GM18520 (cell line): Measurements from ENCODE around the gene KRTAP10-2.

Experiments used
- ATAC-seq: cut with Tn5 transposase; IDR thresholded peaks from one replicate; pipeline ENCODE4 v1.9.1; 2021; ENCODE audit not compliant: unreplicated experiment

KRTAP10-2 gene

DNA sequence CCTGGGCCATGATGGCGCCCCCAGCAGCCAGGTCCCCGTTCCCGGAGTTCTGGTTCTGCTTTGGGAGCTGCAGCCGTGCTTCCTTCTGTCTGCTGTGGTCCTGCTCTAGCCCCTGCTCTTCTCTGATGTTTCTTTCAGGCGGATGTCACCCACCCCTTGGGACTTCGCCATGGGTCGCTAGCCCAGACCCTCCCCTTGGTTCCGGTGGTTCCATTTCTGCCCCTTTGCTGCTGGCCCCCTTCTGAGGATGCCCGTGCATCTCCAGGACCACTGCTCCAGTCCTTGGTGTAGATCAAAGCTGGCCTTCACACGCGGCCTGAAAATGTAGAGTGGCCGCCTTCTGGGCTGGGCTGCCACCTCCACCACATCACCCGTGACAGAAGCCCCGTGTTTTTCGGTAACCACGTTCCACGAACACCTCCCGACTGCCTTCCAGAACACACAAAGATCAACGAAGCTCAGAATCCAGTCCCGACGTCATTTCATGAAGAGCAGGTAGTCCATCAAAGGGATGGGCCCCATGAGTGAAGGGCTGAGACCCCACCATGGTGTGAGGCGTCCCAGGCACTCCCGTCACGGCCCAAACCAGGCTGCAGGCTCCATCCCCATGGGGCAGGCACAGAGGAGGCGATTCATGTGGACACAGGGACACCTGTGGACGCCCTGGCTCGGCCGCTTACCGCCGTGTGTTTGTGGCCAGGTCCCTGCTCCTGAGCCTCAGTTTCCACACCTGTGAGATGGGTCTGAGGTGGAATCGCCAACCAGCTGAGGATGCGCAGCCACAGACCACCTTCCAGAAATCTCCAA is 35.7 kb downstream of the KRTAP10-2 start:
- no peak for ATAC-seq

DNA sequence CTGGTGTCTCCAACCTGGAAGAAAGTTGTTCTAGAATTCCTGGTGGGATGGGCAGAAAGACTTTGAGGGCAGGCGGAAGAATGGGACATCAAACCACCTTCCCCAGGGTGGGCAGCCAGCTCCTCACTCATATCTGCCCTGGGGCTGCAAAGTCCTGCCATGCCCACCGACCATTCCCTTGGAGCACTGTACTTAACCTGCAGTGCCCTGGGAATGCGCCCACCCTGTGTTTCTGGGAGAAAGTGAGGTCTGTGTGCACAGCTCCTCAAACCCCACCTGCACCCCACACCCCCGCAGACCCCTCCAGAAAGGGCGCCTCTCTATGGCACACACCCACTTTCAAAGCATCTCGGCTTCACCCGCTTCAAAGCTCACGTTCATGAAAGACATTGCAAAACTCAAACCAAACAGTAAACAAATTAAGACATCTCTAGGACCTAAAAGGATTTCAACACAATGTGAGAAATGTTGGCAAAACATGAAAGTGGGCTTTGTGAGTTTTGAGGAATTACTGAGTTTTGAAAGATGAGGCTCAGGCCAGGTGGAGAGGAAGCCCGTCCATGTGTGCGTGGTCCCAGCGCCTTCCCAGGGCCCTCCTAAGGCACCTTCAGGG is 36.5 kb downstream of the KRTAP10-2 start:
- ATAC-seq, result no peak

DNA sequence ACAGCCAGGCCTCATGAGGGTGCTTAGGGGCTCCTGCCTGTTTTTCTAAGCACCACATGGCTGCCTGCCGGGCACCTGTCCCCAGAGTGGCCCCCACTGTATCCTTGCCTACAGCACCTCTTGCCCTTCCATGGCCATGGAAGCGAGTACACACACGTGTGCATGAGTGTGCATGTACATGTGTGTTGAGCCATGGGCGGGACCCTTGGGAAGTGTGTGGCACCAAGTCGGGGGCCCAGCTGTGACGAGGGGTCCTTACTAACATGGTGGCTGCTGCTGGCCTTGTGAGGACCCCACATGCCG is 37.1 kb downstream of the KRTAP10-2 start:
- no peak for ATAC-seq

DNA sequence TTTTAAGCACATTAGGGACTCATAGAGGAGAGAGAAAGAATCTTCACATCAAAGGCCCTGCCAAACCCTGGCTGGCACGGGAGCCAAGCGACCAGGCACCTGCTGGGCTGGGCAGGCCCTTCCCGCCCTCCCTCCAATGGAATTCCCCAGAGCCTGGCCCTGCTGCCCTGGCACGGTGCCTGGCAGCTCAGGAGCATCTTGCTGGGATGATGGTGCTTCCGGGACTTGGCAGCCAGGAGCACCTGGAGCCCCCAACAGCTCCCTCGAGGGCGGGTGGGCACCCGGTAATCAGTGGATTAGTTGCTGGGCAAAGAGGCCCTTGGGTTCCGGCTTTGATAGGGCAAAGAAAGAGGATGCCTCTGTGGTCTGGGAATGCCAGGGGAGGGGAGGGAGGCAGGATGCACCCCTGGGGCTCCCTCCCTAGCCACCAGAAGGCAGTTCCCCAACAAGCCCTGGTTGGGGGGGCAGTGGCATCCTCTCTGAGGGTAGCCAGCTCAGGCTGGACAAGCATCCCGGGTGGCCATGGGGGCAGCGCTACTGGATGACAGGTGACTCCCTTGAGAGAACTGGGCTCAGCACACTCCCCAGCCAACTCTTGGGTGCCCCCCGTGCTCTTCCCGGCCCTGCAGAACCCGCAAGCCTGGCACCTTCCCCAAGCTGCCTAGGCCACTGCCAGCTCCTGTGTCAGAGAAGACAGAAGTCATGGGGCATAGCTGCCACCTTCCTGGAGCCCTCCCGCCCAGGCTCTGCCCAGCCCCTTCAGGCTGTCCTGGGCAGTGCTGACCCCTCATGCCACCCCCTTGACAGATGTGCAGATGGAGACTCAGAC is 37.7 kb downstream of the KRTAP10-2 start:
- ATAC-seq, result no peak

DNA sequence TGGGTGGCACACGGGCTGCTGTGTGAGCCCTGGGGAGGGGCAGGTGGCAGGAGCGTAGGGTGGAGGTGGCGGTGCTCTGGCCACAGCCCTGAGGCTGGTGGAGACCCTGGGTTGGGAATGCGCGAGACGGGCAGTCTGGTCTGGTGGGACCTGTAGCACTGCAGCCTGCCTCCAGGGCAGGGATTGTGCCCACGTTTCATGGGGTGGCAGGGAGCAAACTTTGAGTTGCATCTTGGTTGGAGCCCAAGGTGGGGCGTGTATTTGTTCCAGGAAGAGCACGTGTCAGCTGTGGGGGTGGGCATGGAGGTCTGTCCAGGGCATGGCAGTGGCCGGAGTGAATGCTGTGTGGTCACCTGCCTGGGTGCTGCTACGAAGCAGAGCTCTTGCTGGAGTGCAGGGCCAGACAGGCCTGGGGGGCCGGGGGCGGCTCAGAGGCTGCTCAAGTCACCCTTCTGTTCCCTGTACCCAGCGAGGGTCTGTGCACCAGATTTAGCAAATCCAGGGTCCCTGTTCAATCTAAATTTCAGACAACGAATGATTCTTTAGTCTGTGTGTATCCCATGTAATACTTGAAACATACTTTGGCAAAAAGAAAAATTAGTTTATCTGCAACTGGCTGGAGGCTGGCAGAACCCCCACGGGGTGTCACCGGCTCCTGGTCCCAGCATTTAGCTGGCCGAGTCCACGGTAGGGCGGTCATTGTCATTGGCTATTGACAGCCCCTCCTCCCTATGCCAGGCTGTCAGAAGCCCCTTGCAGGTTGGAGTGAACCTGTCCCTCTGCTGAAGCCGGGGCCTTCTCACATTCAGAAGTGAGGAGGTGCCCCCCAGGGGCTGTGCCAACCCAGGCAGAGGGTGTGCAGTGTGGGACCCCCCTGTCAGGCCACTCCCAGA is 38.6 kb downstream of the KRTAP10-2 start:
- ATAC-seq, result no peak

DNA sequence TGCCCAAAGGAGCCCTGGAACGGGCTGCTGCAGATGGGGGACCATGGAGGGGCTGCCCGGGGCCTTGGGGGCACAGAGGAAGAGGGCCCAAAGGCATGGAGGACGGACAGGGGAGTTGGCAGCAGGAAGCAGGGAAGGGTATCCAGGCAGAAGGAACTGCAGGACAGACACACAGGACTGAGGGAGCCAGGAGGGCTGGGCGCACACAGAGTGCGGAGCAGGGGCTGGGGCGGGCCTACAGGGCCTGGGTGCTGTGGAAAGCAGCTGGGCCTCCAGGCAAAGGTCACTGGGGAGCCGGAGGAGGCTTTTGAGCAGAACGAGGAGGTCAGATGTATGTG is 39.4 kb downstream of the KRTAP10-2 start:
- ATAC-seq, result no peak

DNA sequence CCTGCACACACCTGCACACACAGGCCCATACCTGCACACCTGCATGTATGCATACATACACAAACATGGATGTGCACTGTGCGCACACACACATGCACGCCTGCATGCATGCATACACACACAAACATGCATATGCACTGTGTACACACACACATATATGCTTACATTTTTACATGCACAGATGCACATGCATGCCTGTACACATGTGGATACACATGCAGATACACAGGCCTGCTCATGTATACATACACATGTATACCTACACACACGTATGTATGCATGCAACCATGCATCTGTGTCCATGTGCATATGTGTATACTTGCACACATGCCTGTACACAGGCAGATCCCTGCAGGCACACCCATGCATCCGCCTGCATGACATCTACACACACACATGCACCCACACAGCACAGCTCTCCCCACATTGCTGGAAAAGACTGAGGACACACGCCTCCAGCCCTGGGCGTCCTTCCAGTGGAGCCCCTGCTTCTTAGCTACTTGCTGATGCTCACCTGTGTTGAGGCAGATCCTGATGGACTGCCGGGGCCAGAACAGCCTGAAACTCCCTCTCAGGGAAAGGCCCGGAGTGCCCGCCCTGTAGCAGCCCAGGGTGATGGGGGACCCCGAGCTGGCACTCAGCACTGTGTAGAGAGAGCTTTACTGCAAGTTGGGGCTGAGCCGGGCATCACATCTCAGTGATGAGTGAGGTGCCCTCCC is 39.9 kb downstream of the KRTAP10-2 start:
- no peak for ATAC-seq

DNA sequence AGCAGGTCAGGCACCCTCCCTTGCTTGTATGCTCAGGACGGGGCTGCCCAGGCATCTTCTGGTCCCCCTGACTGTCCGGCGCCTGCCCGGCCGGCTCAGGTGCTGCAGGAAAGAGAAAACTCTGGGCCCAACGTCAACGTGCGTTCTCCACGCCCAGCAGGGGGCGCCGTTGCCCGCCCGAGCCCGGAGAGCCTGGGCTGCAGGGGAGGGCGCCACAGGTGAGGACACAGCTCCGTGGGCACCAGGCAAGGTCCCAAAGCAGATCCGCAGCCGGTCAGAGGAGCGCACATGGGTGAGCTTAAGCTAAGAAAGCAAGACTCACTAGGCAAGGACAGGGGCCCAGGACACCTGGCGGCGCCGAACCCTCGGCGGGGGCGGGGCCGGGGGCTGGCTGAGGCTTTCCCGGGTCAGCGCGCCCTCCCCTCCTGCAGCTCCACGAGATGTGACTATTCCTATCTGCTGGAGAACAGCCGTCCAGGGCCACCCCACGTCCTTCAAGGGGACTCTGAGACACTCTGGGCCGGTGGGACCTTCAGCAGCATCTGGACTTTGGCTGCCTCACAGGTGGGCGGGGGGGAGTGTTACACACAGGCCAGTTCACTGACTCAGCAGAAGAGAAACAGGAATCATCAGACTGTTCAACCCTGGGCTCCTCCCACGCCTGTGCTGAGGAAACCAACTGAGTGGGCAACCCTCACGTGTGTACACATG is 40.6 kb downstream of the KRTAP10-2 start:
- ATAC-seq, result no peak

DNA sequence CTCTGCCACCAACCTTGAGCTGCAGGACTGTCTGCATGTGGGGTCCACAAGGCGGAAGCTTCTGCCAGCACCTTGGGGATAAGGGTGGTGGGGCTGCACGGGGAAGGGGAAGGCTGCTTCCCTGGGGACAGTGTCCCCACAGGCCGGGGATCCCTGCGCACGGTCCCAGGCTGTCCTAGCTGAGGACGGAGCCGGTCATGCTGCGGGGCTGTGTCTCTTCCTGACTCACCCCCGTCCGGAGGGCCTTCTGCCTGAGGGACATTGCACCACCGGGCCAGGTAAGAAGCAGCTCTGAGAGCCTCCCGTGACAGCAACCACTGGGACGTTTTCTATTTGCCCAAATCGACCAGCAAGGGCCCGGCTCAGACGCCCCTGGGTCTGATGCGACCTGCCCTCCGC is 41.2 kb downstream of the KRTAP10-2 start:
- no peak for ATAC-seq

DNA sequence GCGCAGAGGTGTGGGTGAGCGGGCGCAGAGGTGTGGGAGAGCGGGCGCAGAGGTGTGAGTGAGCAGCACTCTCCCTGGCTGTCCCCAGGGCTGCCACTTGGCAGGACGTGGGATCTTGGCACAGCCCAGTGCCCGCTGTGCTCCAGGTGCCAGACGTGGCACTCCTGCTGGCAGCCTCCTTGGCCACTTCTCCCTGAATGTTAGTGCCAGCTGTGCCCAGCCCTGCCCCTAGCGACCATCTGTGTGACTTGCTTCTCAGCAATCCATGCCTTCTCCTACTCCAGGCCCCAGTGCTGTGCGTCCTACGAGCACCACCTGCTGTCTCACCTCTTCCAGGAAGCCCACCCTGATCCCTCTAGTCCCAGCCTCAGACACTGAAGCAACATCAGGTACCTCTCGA is 41.8 kb downstream of the KRTAP10-2 start:
- no peak for ATAC-seq

DNA sequence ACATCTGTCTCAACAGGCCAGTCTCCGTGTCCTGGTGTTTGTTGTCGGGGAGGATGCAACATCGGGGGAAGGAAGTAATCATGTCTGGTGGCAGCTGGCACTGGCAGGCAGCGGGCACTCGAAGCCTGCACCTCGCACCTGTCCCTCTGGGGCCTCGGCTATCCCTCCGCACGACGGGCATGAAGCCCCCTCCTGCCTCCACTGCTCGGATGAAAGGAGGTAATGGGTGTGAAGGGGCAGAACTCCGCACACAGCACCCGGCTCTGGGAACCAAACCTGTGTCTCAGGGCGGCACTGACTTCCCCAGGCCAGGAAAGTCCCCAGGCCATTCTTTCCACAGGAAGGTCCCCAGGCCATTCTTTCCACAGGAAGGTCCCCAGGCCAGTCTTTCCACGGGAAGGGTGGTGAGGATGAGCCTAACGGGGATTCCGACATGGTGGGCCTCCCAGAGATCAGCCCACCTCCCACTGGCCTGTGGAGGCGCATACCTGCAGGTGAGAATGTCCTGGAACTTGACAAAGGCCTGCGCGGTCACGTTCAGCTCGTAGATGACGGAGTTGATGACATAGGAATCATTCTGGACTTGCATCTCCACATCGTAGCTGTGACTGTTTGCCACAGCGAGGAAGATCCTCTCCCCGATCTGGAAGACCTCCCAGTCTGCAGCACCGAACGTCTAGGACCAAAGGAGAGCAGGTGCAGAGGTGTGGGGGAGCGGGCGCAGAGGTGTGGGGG is 42.4 kb downstream of the KRTAP10-2 start:
- no peak for ATAC-seq

DNA sequence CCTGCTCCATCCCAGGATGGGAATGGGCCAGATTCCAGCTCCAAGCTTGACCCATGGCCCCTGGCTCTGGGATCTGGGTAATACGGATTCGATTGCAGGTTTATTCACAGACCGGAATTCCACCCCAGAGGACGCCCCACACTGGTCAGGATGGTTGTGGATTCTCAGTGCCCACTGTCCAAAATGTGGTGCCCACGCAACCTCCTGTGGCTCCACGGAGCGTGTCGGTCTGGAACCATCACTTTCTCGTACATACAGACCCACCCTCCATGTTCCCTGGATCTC is 42.9 kb downstream of the KRTAP10-2 start:
- ATAC-seq, result no peak

DNA sequence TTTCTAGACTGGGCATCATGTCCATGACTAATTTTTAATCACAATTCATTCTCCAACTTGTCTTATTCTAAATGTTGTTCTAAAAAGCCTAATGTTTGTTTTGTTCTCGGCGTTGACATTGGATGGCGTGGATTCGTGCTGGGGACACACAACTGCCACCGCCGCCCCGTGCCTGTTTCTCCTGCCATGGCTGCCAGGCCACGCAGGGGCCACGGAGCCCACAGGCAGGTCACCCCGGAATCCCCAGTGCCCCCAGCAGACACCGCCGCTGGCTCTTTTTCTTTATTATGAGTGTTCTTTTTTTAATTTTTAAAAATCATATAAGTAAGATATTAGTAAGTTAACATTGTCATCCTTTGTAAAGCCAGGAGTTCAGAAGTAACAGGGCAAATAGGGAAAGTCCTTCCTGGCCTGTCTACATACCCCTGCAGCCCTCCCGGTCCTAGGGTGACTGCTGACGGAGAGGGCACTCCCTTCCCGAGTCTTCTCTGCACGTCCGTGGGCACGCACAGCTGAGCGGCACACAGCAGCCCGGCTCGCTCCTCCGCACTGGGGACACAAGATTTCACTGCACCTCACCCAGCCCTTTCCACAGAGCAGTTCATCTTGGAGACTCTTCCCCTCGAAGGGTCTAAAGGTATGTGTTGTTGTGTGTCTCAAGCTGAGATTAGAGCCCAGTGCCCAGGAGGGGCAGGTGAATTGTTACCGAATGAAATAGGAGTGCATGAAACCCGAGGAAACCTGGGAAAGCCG is 43.5 kb downstream of the KRTAP10-2 start:
- no peak for ATAC-seq

DNA sequence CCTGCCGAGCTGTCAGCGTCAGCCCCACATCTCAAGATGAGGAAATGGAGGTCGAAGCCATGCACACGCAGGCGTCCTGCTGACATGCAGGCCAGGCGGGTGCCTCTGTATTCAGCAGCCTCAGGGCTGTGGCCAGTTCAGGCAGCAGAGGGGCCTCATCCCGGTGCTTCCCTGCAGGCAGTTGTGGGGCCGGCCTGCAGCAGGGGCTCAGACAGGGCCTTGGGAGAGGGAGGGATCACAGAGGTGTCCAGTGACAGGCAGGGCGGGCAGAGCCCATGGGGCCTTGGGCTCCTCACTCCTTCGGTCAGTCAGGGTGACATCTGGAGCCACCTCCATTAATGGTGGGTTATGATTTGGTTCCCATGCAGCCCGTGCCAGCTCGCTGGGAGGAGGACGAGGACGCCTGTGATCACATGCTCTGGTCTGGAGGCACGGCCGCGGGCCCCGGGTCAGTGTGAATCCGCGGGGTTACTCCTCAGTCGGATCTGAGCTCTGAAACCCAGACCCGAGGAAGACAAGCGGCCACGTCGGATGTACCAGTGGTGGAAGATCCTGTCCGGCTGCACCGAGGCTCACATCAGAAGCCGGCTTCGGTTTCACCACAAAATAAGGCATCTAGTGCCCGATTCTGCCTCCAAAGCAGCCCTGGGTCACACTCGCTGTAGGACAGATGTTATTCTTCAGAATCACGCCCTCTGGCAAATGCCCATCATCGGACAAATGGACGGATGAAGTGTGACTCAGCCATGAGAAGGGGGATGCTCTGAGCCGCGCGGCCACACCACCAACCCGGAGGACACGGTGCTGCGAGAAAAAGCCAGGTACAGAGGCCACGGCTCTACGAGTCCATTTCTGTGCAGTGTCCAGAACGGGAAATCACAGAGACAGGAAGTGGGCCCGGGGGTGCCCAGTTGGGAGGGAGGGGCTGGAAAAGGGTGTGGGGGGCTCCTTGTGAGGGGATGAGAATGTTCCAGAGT is 44.7 kb downstream of the KRTAP10-2 start:
- no peak for ATAC-seq

DNA sequence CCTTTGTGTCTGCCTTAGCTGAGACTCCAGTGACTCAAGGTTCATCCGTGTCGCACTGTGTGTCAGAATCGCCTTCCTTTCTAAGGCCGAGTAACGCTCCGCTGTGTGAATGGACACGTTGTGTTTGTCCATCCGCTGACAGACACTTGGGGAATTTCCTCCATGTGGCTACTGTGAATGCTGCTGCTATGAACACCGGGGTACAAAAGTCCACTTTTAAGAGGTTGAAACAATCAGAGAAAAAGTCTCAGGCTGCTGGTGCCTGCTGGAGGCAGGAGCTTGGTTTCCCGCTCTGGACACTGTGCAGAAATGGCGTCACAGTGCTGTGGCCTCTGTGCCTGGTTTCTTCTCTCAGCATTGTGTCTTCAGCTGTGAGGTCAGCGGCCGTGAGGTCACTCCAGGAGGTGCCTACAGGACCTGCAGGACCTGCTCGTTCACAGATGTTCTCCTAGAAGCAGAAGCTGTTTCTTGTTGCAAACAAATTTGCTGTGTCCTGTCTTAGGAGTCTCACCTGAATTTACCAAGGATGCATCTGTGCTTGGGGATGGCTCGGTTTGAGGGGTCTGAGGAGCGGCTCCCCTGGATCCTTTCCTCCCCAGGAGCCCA is 45.5 kb downstream of the KRTAP10-2 start:
- ATAC-seq, result no peak

DNA sequence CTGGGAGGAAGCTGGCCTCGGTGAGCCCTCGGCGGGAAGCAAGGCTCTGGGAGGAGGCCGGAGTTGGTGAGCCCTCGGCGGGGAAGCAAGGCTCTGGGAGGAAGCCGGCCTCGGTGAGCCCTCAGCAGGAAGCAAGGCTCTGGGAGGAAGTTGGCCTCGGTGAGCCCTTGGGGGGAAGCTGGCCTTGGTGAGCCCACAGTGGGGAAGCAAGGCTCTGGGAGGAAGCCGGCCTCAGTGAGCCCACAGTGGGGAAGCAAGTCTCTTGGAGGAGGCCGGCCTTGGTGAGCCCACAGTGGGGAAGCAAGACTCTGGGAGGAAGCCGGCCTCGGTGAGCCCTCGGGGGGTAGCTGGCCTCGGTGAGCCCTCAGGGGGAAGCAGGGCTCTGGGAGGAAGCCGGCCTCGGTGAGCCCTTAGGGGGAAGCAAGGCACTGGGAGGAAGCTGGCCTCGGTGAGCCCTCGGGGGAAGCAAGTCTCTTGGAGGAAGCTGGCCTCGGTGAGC is 47.4 kb downstream of the KRTAP10-2 start:
- no peak for ATAC-seq
